ENCODE measurements around the gene NKAIN2.

The NKAIN2 gene

GRCh38 chr6:123895806-123896205 is 92.1 kb downstream of the NKAIN2 start:
- DNase-seq (ENCODE audit: low read depth): no peak
- no peak for TF ChIP-seq CTCF (conservative IDR thresholded peaks at IDR 0.05; ENCODE audit: control insufficient read depth, insufficient read depth, low read depth, low read length)
- no peak overlapping the region for H3K4me3 ChIP-seq (ENCODE audit: control insufficient read depth, low read depth, low read length)

- no peak overlapping the region for H3K4me3 ChIP-seq (ENCODE audit: control insufficient read depth, low read depth, low read length)
- TF ChIP-seq CTCF (conservative IDR thresholded peaks at IDR 0.05; ENCODE audit: control insufficient read depth, insufficient read depth, low read depth, low read length): no peak
- no peak for DNase-seq (ENCODE audit: low read depth)
These were observed 93.2 kb downstream of the NKAIN2 start for GRCh38 chr6:123896869-123897268.

GRCh38 chr6:123897965-123898364 is 94.3 kb downstream of the NKAIN2 start:
- H3K4me3 ChIP-seq (ENCODE audit: control insufficient read depth, low read depth, low read length): no peak overlapping the region
- no peak for DNase-seq (ENCODE audit: low read depth)
- no peak for TF ChIP-seq CTCF (conservative IDR thresholded peaks at IDR 0.05; ENCODE audit: control insufficient read depth, insufficient read depth, low read depth, low read length)

GRCh38 chr6:123898665-123899064 is 95.0 kb downstream of the NKAIN2 start:
- TF ChIP-seq CTCF (conservative IDR thresholded peaks at IDR 0.05; ENCODE audit: control insufficient read depth, insufficient read depth, low read depth, low read length): no peak
- DNase-seq (ENCODE audit: low read depth): no peak
- H3K4me3 ChIP-seq (ENCODE audit: control insufficient read depth, low read depth, low read length): no peak overlapping the region

GRCh38 chr6:123899745-123900144 is 96.1 kb downstream of the NKAIN2 start:
- no peak for DNase-seq (ENCODE audit: low read depth)
- no peak overlapping the region for H3K4me3 ChIP-seq (ENCODE audit: control insufficient read depth, low read depth, low read length)
- TF ChIP-seq CTCF (conservative IDR thresholded peaks at IDR 0.05; ENCODE audit: control insufficient read depth, insufficient read depth, low read depth, low read length): no peak

- H3K4me3 ChIP-seq (ENCODE audit: control insufficient read depth, low read depth, low read length): no peak overlapping the region
- DNase-seq (ENCODE audit: low read depth): no peak
- TF ChIP-seq CTCF (conservative IDR thresholded peaks at IDR 0.05; ENCODE audit: control insufficient read depth, insufficient read depth, low read depth, low read length): no peak
These were observed 97.8 kb downstream of the NKAIN2 start for GRCh38 chr6:123901436-123901835.

GRCh38 chr6:123902738-123903313 is 99.2 kb downstream of the NKAIN2 start:
- TF ChIP-seq CTCF (conservative IDR thresholded peaks at IDR 0.05; ENCODE audit: control insufficient read depth, insufficient read depth, low read depth, low read length): no peak
- no peak for DNase-seq (ENCODE audit: low read depth)
- no peak overlapping the region for H3K4me3 ChIP-seq (ENCODE audit: control insufficient read depth, low read depth, low read length)

Measured in fibroblast of mammary gland (primary cell).